ENCODE results near the gene USP26.
"Not testable (repeated sequence)": the region's sequence is repeated elsewhere in the genome, so short reads cannot be mapped to it uniquely, and the experiment has no call there.

Gene USP26

DNA sequence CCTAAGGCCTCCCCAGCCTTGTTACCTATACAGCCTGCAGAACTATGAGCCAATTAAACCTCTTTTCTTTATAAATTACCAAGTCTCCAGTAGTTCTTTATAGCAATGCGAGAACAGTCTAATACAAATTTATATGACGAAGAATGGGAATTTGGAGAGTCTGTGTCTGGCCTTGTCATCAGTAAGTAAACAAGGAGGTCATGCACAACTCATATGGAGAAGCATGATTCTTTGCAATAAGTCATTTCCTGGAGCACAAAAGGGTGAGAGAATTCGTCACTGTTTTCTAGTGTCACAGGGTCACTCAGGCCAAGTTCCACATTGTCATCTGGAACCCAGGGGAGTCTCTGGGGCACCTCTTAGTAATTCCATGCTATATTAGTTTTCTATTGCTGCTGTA lies 89.5 kb downstream of the USP26 start:
- DNase-seq: no peak

DNA sequence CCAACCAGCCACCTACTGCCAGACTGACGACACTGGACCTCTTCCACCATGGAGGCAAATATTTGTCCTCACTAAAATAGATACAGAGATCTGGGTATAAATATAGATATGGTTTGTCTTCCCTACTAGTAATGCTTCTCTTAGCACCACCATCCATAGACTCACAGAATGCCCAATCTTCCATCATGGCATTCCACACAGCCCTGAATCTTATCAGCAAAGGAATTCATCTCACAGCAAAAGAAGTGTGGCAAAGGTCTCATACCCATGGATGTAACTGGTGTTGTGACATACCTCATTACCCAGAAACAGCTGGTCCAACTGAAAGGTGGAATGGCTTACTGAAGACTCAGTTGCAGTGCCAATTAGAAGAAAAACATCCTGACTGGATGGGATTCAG lies 91.3 kb downstream of the USP26 start:
- DNase-seq: no peak

DNA sequence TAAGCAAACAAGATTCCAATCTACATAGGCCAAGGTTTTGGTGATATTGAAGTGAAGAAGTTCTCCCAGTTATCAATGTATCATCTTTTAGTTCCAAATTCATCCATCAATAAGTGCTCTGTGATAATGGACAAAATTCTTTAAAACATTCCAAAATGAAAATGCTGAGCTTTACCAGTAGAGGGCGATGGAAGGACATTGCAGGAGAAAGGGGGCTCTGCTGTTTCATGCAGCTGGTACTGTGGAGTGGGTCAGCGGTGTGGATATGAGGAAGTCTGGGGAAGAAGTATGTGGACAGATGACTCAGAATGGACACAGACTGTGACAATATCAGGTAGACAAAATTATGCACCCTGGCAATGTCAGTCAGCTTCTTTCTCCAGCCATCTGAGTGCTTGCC lies 91.9 kb downstream of the USP26 start:
- no peak for DNase-seq

DNA sequence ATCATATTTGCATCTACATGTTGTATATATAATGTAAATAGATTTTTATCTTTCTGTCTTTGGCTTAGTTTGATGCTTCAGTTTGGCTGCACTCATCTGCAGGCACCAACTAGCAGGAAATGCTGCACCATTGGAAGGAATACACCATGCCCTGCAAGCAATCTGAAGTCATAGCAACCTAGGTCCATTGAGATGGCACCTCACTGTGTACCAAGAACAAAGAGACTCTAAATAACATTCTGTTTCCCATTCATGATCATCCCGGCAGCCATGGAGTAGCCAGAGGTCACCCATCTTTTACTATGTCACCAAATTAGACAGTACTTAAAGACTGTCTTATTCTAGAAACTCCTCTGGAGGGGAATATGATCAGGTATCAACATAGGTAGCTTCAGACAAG lies 97.7 kb downstream of the USP26 start:
- DNase-seq: no peak

DNA sequence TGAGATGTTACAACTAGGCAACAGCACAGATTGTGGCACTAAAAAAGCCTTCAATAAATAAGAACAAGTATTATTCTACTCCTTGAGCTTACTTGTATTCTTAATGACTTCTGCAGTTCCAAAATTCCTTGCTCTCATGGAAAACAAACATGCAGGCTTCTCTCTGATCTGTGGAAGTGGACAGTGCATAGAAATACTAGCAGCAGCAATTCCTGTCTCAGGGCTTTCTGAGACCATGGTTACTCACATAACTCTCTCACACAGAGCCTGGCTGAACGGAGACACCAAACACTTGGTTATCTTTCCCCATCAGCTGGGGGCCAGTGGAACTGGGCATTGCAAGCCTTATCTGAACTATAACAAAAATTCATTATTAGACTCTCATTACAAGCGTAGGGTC lies 106.1 kb downstream of the USP26 start:
- no peak for DNase-seq

DNA sequence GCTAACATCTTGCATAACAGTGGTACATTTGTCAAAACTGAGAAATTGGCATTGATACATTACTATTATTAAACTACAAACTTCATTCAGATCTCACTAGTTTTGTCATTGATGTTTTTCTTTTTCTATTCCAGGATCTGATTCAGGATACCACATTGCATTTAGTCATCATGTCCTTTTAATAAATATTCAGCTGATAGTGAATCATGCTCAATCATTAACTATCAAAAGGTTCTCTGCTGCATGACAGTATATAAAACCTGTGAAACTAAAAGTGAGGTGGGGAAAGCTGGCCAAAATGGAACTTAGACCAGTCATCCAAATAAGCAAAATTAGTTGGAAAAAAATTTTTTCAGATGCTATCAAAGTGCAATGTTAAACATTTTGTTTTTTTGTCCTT lies 110.4 kb downstream of the USP26 start:
- DNase-seq: no peak

DNA sequence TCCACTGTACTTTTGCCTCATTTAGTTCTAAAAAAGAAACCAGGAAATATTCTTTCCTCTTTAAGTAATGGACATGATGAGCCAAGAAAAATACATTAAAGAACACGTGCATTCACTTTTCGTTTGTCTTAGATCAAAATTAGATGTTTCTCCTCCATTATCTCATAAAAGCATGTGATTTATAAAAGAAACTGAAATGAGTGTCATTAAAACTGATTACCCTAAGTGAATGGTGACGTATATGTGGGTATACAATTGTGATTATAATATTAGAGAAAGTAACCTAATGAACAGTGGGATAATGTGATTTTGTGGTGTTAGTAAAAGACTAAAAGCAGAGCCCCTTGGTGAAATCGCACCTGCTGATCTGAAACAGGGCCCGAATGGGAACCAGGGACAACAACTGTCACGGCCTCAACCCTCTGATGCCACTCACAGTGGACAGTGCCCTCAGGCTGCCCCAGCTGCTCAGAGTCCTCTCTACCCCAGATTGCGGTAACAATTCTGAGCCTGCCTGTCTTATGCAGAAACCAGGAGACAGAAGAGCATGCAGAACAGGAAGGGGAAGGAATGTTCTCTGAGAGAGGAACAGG lies 112.8 kb downstream of the USP26 start:
- no peak for DNase-seq

DNA sequence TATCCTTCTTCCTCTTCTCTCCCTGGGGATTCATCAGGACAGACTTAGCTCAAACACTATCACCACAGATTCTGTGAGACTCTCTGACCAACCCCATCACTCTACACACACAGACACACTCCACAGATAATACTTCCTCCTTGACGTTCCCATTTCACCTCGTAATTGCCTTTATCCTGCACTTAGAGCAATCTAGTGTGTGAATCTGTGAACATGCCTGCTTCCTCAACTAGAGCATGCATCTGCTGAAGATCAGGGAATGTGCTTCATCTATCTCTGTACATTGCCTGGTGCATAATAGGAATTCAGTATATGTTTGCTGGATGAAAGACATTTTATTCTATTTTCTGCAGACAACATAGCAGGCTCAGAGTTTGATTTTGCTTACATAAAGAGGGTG lies 113.4 kb downstream of the USP26 start:
- no peak for DNase-seq

DNA sequence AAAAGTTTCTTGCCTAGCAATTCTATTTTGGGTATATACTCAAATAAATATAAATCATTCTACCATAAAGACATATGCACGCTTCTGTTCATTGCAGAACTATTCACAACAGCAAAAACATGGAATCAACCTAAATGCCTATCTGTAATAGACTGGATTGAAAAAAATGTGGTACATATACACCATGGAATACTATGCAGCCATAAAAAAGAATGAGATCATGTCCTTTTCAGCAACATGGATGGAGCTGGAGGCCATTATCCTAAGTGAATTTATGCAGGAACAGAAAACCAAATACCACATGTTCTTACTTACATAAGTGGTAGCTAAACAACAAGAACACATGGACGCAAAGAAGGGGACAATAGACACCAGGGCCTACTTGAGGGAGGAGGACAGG lies 116.9 kb downstream of the USP26 start:
- DNase-seq: not testable (repeated sequence)

Data from T-helper 1 cell (primary cell).